Measurements from ENCODE around the gene ANXA10. TPM values are rescaled to one million over a fixed set of nuclear protein-coding genes. Genes with fewer than 3 reads are reported as not detected.
"Not testable (repeated sequence)": the region's sequence is repeated elsewhere in the genome, so short reads cannot be mapped to it uniquely, and the experiment has no call there.

ANXA10 gene
- total RNA-seq, 1 experiment from 2014 or later, result not detected

DNA sequence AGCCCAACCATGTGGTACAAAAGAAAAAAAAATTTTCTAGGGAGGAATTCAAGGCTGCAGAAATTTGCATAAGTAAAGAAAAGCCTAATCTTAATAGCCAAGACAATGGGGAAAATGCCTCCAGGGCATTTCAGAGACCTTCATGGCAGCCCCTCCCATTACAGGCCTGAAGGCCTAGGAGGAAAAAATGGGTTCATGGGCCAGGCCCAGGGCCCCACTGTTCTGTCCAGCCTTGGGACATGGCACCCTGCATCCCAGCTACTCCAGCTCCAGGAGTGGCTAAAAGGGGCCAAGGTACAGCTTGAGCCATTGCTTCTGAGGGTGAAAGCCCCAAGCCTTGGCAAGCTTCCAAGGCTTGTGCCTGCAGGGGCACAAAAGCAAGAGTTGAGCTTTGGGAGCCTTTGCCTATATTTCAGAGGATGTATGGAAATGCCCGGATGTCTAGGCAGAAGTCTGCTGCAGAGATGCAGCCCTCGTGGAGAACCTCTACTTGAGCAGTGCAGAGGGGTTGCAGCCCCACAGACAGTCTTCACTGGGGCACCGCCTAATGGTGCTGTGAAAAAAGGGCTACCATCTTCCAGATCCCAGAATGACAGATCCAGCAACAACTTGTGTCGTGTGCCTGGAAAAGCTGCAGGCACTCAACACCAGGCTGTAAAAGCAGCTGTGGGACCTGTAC is 111.0 kb downstream of the ANXA10 start:
- no peak for DNase-seq (ENCODE audit: low spot score)
- in situ Hi-C loops (cut with HindIII; ENCODE audit: low sequenced_read_pairs), result no loop called here

DNA sequence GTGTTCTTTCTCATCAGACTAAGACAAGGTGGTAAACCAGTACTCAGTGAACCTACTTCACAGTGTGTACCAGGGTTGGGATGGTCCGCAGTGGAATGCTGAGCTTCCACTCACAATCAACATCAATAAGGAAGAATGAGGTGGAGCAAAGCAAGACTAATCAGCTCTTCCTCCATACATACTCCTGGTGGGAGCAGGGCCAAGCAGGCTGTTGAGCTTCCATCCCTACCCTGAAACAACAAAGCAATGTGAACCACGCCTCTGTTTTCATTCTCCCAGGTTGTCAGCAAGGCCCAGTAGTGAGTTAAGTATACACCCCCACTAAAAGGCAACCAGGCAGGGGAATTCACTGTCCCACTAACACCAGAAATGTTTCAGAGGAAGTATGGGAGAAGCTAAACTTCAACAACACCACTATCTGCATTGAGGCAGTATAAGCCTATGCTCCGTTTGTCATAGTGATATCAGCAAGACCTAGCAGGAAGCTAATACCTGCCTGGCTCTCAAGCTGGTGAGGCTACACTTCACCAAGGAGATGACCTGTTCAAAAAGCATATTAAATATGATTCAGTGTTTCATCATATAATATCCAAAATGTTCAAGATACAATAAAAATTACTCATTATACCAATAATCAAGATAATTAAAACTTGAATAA is 116.7 kb downstream of the ANXA10 start:
- DNase-seq (ENCODE audit: low spot score), result no peak
- in situ Hi-C loops (cut with HindIII; ENCODE audit: low sequenced_read_pairs), result no loop called here

DNA sequence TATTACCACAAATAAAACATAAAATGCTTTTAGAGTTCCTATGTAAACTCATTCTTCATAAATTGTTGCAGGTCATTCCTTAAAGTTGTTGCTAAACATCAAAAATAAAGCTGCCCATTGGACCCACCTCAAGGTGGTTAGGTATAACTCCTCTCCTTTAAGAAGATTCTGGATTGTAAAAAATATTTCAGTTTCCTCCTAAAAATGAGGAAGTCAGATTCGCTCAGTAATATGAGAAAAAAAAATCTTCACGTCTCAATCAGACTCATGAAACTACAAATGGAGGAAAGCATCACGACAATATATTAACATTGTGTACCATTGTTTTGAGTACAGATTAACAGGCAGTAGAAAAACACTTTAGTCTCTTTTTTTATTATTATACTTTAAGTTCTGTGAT is 120.3 kb downstream of the ANXA10 start:
- no peak for DNase-seq (ENCODE audit: low spot score)
- in situ Hi-C loops (cut with HindIII; ENCODE audit: low sequenced_read_pairs), result no loop called here

DNA sequence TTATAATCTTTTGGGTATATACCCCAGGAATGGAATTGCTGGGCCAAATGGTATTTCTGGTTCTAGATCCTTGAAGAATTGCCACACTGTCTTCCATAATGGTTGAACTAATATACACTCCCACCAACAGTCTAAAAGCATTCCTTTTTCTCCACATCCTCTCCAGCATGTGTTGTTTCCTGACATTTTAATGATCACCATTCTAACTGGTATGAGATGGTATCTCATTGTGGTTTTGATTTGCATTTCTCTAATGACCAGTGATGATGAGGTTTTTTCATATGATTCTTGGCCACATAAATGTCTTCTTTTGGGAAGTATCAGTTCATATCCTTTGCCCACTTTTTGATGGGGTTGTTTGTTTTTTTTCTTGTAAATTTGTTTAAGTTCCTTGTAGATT is 121.2 kb downstream of the ANXA10 start:
- DNase-seq (ENCODE audit: low spot score); in situ Hi-C loops (cut with HindIII; ENCODE audit: low sequenced_read_pairs): not testable (repeated sequence)

DNA sequence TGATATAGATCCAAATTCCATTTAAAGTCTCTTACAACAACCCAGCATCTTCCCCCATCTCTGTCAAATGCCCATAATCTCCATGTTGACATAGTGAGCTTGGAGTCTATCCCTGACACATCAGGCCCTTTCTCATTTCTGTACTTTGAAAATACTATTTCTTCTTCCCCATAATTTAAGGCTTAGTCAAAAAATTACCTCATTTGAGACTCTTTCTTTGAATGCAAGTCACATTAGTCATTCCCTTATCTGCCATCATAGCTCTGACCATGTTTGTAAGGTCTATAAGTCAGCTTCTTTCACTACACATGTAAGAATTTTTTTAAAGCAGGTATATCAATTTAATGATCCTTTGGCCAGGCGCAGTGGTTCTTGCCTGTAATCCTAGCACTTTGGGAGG is 126.3 kb downstream of the ANXA10 start:
- in situ Hi-C loops (cut with HindIII; ENCODE audit: low sequenced_read_pairs), result no loop called here
- DNase-seq (ENCODE audit: low spot score), result no peak

DNA sequence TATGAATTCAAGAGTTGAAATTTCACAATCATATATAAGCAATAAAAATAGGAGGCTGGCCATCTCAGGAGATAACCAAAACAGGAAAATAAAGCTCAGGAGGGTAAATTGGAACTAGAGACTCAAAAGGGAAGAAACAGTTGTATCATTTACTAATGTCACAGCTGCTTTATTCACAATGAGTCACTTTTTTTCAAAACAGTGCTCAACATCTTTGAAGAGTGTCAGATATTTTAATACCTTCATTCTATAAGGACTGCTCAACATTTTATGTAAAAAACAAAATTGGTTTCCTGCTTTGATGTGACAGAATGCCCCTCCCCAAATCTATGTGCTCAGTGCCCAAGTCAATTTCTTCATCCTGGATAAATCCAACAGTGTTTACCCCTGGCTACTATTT is 128.6 kb downstream of the ANXA10 start:
- in situ Hi-C loops (cut with HindIII; ENCODE audit: low sequenced_read_pairs), result no loop called here

DNA sequence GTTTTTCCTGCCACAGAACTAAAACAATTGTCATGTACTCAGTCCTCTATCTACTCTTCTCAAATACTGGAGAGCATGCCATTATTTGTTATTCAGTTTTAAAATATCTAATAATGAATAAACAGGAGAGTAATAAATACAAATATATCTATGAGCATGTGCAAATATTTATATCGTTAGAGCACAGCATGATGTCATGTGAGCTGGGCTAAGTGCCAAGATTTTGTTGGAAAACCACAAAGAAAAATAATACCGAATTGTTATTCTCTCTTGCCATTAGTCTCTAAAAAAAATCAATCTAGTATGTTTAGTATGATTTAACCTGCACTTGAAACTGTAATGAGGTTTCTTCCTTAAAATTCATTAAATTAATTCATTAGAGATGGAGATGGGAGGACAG is 129.0 kb downstream of the ANXA10 start:
- DNase-seq (ENCODE audit: low spot score), result no peak
- in situ Hi-C loops (cut with HindIII; ENCODE audit: low sequenced_read_pairs), result no loop called here

More for the DNA sequence above, 128.6 kb downstream of the ANXA10 start:
- DNase-seq (ENCODE audit: low spot score), result no peak

Other genes with a start within 250 kb of the ANXA10 start
- 0.06 TPM in 1 of 2 replicates, not detected in the other for gene DDX60, start 226.2 kb downstream of the ANXA10 start, total RNA-seq (2014; rRNA removed; shearing (Covaris generic))

All from G401 (cell line).